GM23338 (cell line): Measurements from ENCODE around the gene FOXO3. TPM values are rescaled to one million over a fixed set of nuclear protein-coding genes. Genes with fewer than 3 reads are reported as not detected.

Source experiments
- ATAC-seq: fragments of 200-7000 bp; cut with Tn5 transposase; 3 replicates; pipeline ENCODE4 v1.9.1; 2020
- DNase-seq: peaks from one replicate; pipeline ENCODE4 v3.0.0-alpha.2; 2015; ENCODE audit warnings: low spot score
- H2AFZ ChIP-seq: fragments of 200-600 bp; sonication (generic); 2 replicates; pipeline ENCODE4 v1.8.0; 2016; ENCODE audit warnings: antibody characterized with exemption, mild to moderate bottlenecking, moderate library complexity
- H3F3A ChIP-seq: fragments of 200-600 bp; sonication (generic); replicated peaks from 2 replicates; pipeline ENCODE4 v1.8.0; 2017; ENCODE audit warnings: antibody characterized with exemption, mixed run types, low read depth
- H3K27ac ChIP-seq: fragments of 200-600 bp; sonication (generic); 2 replicates; pipeline ENCODE4 v1.6.1; 2016; ENCODE audit warnings: low read depth
- H3K27me3 ChIP-seq: fragments of 200-600 bp; sonication (generic); 2 replicates; pipeline ENCODE4 v1.8.0; 2016; ENCODE audit warnings: mild to moderate bottlenecking, mixed run types, moderate library complexity; ENCODE audit not compliant: insufficient read depth
- H3K36me3 ChIP-seq: fragments of 200-600 bp; sonication (generic); 2 replicates; pipeline ENCODE4 v1.8.0; 2016; ENCODE audit warnings: mild to moderate bottlenecking; ENCODE audit not compliant: insufficient read depth
- H3K4me1 ChIP-seq: fragments of 200-600 bp; sonication (generic); 2 replicates; pipeline ENCODE4 v1.8.0; 2016; ENCODE audit warnings: mild to moderate bottlenecking, moderate library complexity; ENCODE audit not compliant: insufficient read depth
- H3K4me2 ChIP-seq: fragments of 200-600 bp; sonication (generic); 2 replicates; pipeline ENCODE4 v1.7.1; 2017; ENCODE audit warnings: mixed run types
- H3K4me3 ChIP-seq: fragments of 200-600 bp; sonication (generic); 2 replicates; pipeline ENCODE4 v1.6.1; 2016; ENCODE audit warnings: mixed run types
- H3K79me2 ChIP-seq: fragments of 200-600 bp; sonication (generic); replicated peaks from 2 replicates; pipeline ENCODE4 v1.8.0; 2017; ENCODE audit warnings: mild to moderate bottlenecking; ENCODE audit not compliant: insufficient read depth
- H3K9me2 ChIP-seq: fragments of 200-600 bp; sonication (generic); 2 replicates; pipeline ENCODE4 v1.8.0; 2017; ENCODE audit not compliant: insufficient read depth
- H4K20me1 ChIP-seq: fragments of 200-600 bp; sonication (generic); replicated peaks from 2 replicates; pipeline ENCODE4 v1.8.0; 2017; ENCODE audit warnings: mild to moderate bottlenecking; ENCODE audit not compliant: insufficient read depth
- H3K27ac Mint-ChIP-seq: 2 replicates; pipeline ENCODE4 v1.8.0; 2020; ENCODE audit warnings: inconsistent platforms, mild to moderate bottlenecking, moderate library complexity, mixed read lengths
- H3K27me3 Mint-ChIP-seq: 3 replicates; pipeline ENCODE4 v1.8.0; 2022; ENCODE audit warnings: low read depth, mild to moderate bottlenecking, moderate library complexity, mixed read lengths, inconsistent platforms; ENCODE audit not compliant: insufficient read depth, poor library complexity
- H3K36me3 Mint-ChIP-seq: 3 replicates; pipeline ENCODE4 v1.8.0; 2021; ENCODE audit warnings: low read depth, mild to moderate bottlenecking, inconsistent platforms, moderate library complexity, mixed read lengths
- H3K4me1 Mint-ChIP-seq: 3 replicates; pipeline ENCODE4 v1.8.0; 2020; ENCODE audit warnings: mild to moderate bottlenecking, inconsistent platforms, mixed read lengths
- H3K4me3 Mint-ChIP-seq: 3 replicates; pipeline ENCODE4 v1.8.0; 2021; ENCODE audit warnings: moderate library complexity, mild to moderate bottlenecking, inconsistent platforms, mixed read lengths
- H3K9me3 Mint-ChIP-seq: 3 replicates; pipeline ENCODE4 v1.8.0; 2020; ENCODE audit warnings: moderate library complexity, mild to moderate bottlenecking, inconsistent platforms, mixed read lengths
- CREB1 ChIP-seq: fragments of 250-450 bp; sonication (Bioruptor Pico); IDR thresholded peaks from 2 replicates; pipeline ENCODE4 v1.5.0; 2020; ENCODE audit warnings: low read depth, mild to moderate bottlenecking, moderate library complexity
- NANOG ChIP-seq: IDR thresholded peaks from 2 replicates; pipeline ENCODE4 v1.6.1; 2016; ENCODE audit warnings: antibody characterized with exemption, borderline replicate concordance
- POLR2AphosphoS5 ChIP-seq: IDR thresholded peaks from 2 replicates; pipeline ENCODE4 v1.6.1; 2016; ENCODE audit warnings: antibody characterized with exemption, low read depth
- ZNF114 ChIP-seq: fragments of 250-450 bp; sonication (Bioruptor Pico); IDR thresholded peaks from 2 replicates; pipeline ENCODE4 v1.5.0; 2020; ENCODE audit warnings: mild to moderate bottlenecking, moderate library complexity
- polyA plus RNA-seq: library from polyadenylated mRNA; unstranded; fragments of >200 nt; fragmentation: Nextera tagmentation; extraction: Ambion mirVana; gene quantifications from 2 replicates; pipeline ENCODE4 v1.2.1, GENCODE V29; 2016
- total RNA-seq: library from RNA; depleted of rRNA; stranded (reverse); fragments of >200 nt; shearing (Covaris generic); gene quantifications from 2 replicates; pipeline ENCODE4 v1.2.3, GENCODE V29; 2014
- TF ChIP-seq, protein P1 (sequence below), 2 experiments: fragments of 200-600 bp in 1 of 2; sonication (generic) in 1 of 2; conservative IDR thresholded peaks; 2 replicates each; pipeline versions ENCODE4 v1.5.1 to v1.6.1; 2016 to 2017; ENCODE audit warnings: antibody characterized with exemption in 2 of 2, low read depth in 2 of 2, mild to moderate bottlenecking in 2 of 2, moderate library complexity in 1 of 2
- TF ChIP-seq, protein P2 (sequence below): IDR thresholded peaks from one replicate; pipeline ENCODE4 v1.6.1; 2018; ENCODE audit warnings: antibody characterized with exemption; ENCODE audit not compliant: unreplicated experiment

FOXO3 gene
- total and polyA plus RNA-seq, 2 experiments from 2014 or later: 9.8 to 20.2 TPM

DNA sequence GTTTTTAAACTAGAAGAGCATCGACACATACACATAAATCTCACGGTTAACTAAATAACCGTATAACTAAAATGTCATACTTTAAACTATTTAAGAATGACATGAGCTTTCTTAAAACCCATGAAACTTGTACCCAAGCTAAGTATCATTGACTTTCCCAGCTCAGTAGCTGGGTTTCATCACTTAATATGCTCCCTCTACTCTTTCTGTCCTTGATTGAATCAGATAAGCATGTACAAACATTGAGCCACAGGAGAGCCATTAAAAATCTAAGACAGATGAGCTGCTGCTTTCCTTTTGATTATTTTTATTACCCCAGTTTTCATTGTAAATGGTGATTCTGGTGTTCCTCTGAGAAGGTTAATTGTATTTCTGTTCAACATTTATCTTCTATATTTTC lies 115.8 kb downstream of the FOXO3 start:
- H3F3A ChIP-seq: no peaks in the 10 kb centered on the region
- H3K27me3 ChIP-seq: no peaks in the 10 kb centered on the region
- H3K4me3 ChIP-seq: no peak overlapping the region
- no peak for TF ChIP-seq NANOG
- no peak for TF ChIP-seq CREB1 (CRISPR knock-in tag)
- TF ChIP-seq, protein P1, sequence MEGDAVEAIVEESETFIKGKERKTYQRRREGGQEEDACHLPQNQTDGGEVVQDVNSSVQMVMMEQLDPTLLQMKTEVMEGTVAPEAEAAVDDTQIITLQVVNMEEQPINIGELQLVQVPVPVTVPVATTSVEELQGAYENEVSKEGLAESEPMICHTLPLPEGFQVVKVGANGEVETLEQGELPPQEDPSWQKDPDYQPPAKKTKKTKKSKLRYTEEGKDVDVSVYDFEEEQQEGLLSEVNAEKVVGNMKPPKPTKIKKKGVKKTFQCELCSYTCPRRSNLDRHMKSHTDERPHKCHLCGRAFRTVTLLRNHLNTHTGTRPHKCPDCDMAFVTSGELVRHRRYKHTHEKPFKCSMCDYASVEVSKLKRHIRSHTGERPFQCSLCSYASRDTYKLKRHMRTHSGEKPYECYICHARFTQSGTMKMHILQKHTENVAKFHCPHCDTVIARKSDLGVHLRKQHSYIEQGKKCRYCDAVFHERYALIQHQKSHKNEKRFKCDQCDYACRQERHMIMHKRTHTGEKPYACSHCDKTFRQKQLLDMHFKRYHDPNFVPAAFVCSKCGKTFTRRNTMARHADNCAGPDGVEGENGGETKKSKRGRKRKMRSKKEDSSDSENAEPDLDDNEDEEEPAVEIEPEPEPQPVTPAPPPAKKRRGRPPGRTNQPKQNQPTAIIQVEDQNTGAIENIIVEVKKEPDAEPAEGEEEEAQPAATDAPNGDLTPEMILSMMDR (conservative IDR thresholded peaks at IDR 0.05; ENCODE audit: low read depth in 2 of 2): no peak
- TF ChIP-seq ZNF114: no peak
- TF ChIP-seq, protein P2, sequence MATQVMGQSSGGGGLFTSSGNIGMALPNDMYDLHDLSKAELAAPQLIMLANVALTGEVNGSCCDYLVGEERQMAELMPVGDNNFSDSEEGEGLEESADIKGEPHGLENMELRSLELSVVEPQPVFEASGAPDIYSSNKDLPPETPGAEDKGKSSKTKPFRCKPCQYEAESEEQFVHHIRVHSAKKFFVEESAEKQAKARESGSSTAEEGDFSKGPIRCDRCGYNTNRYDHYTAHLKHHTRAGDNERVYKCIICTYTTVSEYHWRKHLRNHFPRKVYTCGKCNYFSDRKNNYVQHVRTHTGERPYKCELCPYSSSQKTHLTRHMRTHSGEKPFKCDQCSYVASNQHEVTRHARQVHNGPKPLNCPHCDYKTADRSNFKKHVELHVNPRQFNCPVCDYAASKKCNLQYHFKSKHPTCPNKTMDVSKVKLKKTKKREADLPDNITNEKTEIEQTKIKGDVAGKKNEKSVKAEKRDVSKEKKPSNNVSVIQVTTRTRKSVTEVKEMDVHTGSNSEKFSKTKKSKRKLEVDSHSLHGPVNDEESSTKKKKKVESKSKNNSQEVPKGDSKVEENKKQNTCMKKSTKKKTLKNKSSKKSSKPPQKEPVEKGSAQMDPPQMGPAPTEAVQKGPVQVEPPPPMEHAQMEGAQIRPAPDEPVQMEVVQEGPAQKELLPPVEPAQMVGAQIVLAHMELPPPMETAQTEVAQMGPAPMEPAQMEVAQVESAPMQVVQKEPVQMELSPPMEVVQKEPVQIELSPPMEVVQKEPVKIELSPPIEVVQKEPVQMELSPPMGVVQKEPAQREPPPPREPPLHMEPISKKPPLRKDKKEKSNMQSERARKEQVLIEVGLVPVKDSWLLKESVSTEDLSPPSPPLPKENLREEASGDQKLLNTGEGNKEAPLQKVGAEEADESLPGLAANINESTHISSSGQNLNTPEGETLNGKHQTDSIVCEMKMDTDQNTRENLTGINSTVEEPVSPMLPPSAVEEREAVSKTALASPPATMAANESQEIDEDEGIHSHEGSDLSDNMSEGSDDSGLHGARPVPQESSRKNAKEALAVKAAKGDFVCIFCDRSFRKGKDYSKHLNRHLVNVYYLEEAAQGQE: no peak
- Mint-ChIP-seq H3K36me3 (peaks cover 4% of the 10 kb centered on the region; the same call in 2 of the 3 replicates), H3K4me1 (peaks cover 47% of the 10 kb centered on the region), H3K9me3 (no peaks in the 10 kb centered on the region), H3K27me3 (peaks cover 2% of the 10 kb centered on the region), H3K27ac (no peak overlapping the region), H3K4me3 (no peak overlapping the region)
- DNase-seq: no peak
- ATAC-seq: no peak
- H3K79me2 ChIP-seq: peaks cover 45% of the 10 kb centered on the region
- H3K27ac ChIP-seq: no peak overlapping the region
- peaks cover 17% of the 10 kb centered on the region for H3K4me1 ChIP-seq
- no peaks in the 10 kb centered on the region for H3K9me2 ChIP-seq
- H3K4me2 ChIP-seq: no peak overlapping the region
- no peaks in the 10 kb centered on the region for H3K36me3 ChIP-seq
- peaks cover 7% of the 10 kb centered on the region; the same call in 1 of the 2 replicates for H4K20me1 ChIP-seq
- no peak overlapping the region for H2AFZ ChIP-seq

DNA sequence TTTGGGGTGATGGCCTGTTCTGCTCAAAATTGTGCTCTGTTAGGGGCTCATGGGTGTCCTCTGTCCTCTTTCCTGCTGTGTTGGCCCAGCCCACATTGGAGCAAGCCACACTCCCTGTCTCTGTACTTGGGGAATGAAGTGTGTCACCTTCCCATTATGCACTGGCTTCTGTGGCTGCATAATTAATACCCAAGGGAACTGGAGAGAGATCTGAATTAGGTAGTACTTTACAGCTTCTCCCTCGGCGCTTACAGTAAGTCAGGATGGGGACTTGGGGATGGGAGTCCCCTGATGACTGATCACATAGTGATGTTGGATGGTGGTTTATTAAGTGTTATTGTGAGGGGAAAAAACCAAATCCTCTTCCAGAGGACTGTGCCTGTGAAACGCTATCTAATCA lies 116.6 kb downstream of the FOXO3 start:
- Histone ChIP-seq H3K27ac (no peak overlapping the region), H4K20me1 (peaks cover 7% of the 10 kb centered on the region; the same call in 1 of the 2 replicates), H3K36me3 (no peaks in the 10 kb centered on the region), H3K79me2 (peaks cover 41% of the 10 kb centered on the region), H3K27me3 (no peaks in the 10 kb centered on the region), H3F3A (no peaks in the 10 kb centered on the region), H3K4me2 (no peak overlapping the region), H3K4me3 (no peak overlapping the region), H2AFZ (no peak overlapping the region), H3K4me1 (peaks cover 9% of the 10 kb centered on the region), H3K9me2 (no peaks in the 10 kb centered on the region)
- DNase-seq (no peak), ATAC-seq (no peak)
- Mint-ChIP-seq H3K4me3 (no peak overlapping the region), H3K27ac (no peak overlapping the region), H3K36me3 (peaks cover 4% of the 10 kb centered on the region; the same call in 2 of the 3 replicates), H3K27me3 (peaks cover 2% of the 10 kb centered on the region), H3K4me1 (peaks cover 40% of the 10 kb centered on the region), H3K9me3 (no peaks in the 10 kb centered on the region)
- TF ChIP-seq ZNF114 (no peak), POLR2AphosphoS5 (no peak)
- TF ChIP-seq, protein P2: no peak
